Sigmoid colon (tissue), 4 donors: ENCODE measurements around the gene CFL2.

ENCODE experiments used
- CTCF ChIP-seq, 4 experiments: fragments of 450-650 bp in 3 of 4; fragments of 200-600 bp in 1 of 4; IDR thresholded peaks; one replicate each; pipeline ENCODE4 v1.5.1; 2016 to 2019; ENCODE audit warnings: antibody characterized with exemption in 4 of 4, mild to moderate bottlenecking in 3 of 4, moderate library complexity in 2 of 4
- EP300 ChIP-seq, 4 donors: sonication (generic); formaldehyde crosslinking; IDR thresholded peaks; one replicate each; pipeline ENCODE4 v1.6.1; 2017; ENCODE audit warnings: antibody characterized with exemption in 4 of 4
- POLR2AphosphoS5 ChIP-seq, 4 donors: sonication (generic); formaldehyde crosslinking; IDR thresholded peaks; one replicate each; pipeline ENCODE4 v1.6.1; 2017; ENCODE audit warnings: antibody characterized with exemption in 4 of 4

- TF ChIP-seq EP300 (IDR thresholded peaks at IDR 0.05) (no peak), POLR2AphosphoS5 (IDR thresholded peaks at IDR 0.05) (no peak), CTCF (IDR thresholded peaks at IDR 0.05) (no peak)
Measured at GRCh38 chr14:34678735-34679134, 35.7 kb downstream of the CFL2 start.
